ENCODE results near the gene PDE11A.

The PDE11A gene

GRCh38 chr2:177665948-177666347 is 406.6 kb downstream of the PDE11A start:
- no peak overlapping the region for H3K4me2 ChIP-seq (ENCODE audit: low read depth, low read length, poor library complexity, severe bottlenecking)
- H3F3A ChIP-seq (ENCODE audit: insufficient read depth): no peaks in the 10 kb centered on the region
- TF ChIP-seq CTCF (IDR thresholded peaks at IDR 0.05; ENCODE audit: insufficient read depth, low read length, poor library complexity, severe bottlenecking): no peak
- no peaks in the 10 kb centered on the region for H3K79me2 ChIP-seq (ENCODE audit: insufficient read depth, low read length)
- no peaks in the 10 kb centered on the region for H3K9me2 ChIP-seq (replicated peaks; ENCODE audit: insufficient read depth, low read length)
- H3K9ac ChIP-seq (ENCODE audit: low read length): no peak overlapping the region
- H3K36me3 ChIP-seq (ENCODE audit: low read length): no peaks in the 10 kb centered on the region
- H3K4me3 ChIP-seq (ENCODE audit: insufficient read depth, low read length, poor library complexity, severe bottlenecking): no peak overlapping the region
- H3K27ac ChIP-seq (ENCODE audit: low read depth, low read length): no peak overlapping the region
- H3K9me3 ChIP-seq (ENCODE audit: insufficient read depth, low read length): no peaks in the 10 kb centered on the region
- H3K27me3 ChIP-seq (ENCODE audit: low read length): 0 out of 2 replicates have a peak, but pooled peaks cover 4% of the 10 kb centered on the region
- H4K20me1 ChIP-seq (ENCODE audit: low read depth, low read length): no peaks in the 10 kb centered on the region
- no peak overlapping the region for H2AFZ ChIP-seq (ENCODE audit: low read depth, low read length, severe bottlenecking)

GRCh38 chr2:177665328-177665727 is 407.2 kb downstream of the PDE11A start:
- no peak for TF ChIP-seq EZH2phosphoT487 (conservative IDR thresholded peaks at IDR 0.05; ENCODE audit: low read length)
- TF ChIP-seq CTCF (IDR thresholded peaks at IDR 0.05; ENCODE audit: insufficient read depth, low read length, poor library complexity, severe bottlenecking): no peak

GRCh38 chr2:177662895-177663294 is 409.7 kb downstream of the PDE11A start:
- no peak overlapping the region for H3K4me2 ChIP-seq (ENCODE audit: low read depth, low read length, poor library complexity, severe bottlenecking)
- no peaks in the 10 kb centered on the region for H4K20me1 ChIP-seq (ENCODE audit: low read depth, low read length)
- H3K27me3 ChIP-seq (ENCODE audit: low read length): 0 out of 2 replicates have a peak, but pooled peaks cover 4% of the 10 kb centered on the region
- no peaks in the 10 kb centered on the region for H3K79me2 ChIP-seq (ENCODE audit: insufficient read depth, low read length)
- H3K36me3 ChIP-seq (ENCODE audit: low read length): no peaks in the 10 kb centered on the region
- no peak overlapping the region for H2AFZ ChIP-seq (ENCODE audit: low read depth, low read length, severe bottlenecking)
- H3K9me2 ChIP-seq (replicated peaks; ENCODE audit: insufficient read depth, low read length): no peaks in the 10 kb centered on the region
- H3K27ac ChIP-seq (ENCODE audit: low read depth, low read length): no peak overlapping the region
- no peak overlapping the region for H3K4me3 ChIP-seq (ENCODE audit: insufficient read depth, low read length, poor library complexity, severe bottlenecking)
- H3K9ac ChIP-seq (ENCODE audit: low read length): no peak overlapping the region
- H3K9me3 ChIP-seq (ENCODE audit: insufficient read depth, low read length): no peaks in the 10 kb centered on the region
- TF ChIP-seq EZH2phosphoT487 (conservative IDR thresholded peaks at IDR 0.05; ENCODE audit: low read length) (no peak), CTCF (IDR thresholded peaks at IDR 0.05; ENCODE audit: insufficient read depth, low read length, poor library complexity, severe bottlenecking) (no peak)
- no peaks in the 10 kb centered on the region for H3F3A ChIP-seq (ENCODE audit: insufficient read depth)

More at GRCh38 chr2:177665328-177665727, 407.2 kb downstream of the PDE11A start:
- Histone ChIP-seq H3K9me2 (replicated peaks; ENCODE audit: insufficient read depth, low read length) (no peaks in the 10 kb centered on the region), H3K36me3 (ENCODE audit: low read length) (no peaks in the 10 kb centered on the region), H3K9ac (ENCODE audit: low read length) (no peak overlapping the region), H3K4me3 (ENCODE audit: insufficient read depth, low read length, poor library complexity, severe bottlenecking) (no peak overlapping the region), H3K4me2 (ENCODE audit: low read depth, low read length, poor library complexity, severe bottlenecking) (no peak overlapping the region), H3K79me2 (ENCODE audit: insufficient read depth, low read length) (no peaks in the 10 kb centered on the region), H2AFZ (ENCODE audit: low read depth, low read length, severe bottlenecking) (no peak overlapping the region), H3K9me3 (ENCODE audit: insufficient read depth, low read length) (no peaks in the 10 kb centered on the region), H3F3A (ENCODE audit: insufficient read depth) (no peaks in the 10 kb centered on the region), H3K27ac (ENCODE audit: low read depth, low read length) (no peak overlapping the region), H3K27me3 (ENCODE audit: low read length) (0 out of 2 replicates have a peak, but pooled peaks cover 4% of the 10 kb centered on the region), H4K20me1 (ENCODE audit: low read depth, low read length) (no peaks in the 10 kb centered on the region)

Data from SU-DHL-6 (cell line).